ENCODE measurements around the gene SAMMSON. TPM values are rescaled to one million over a fixed set of nuclear protein-coding genes. Genes with fewer than 3 reads are reported as not detected.
A peak's percentile ranks its signal among the peaks of the same experiment; 100 is the strongest.

Gene SAMMSON
- polyA plus RNA-seq, 1 experiment = not detected

DNA sequence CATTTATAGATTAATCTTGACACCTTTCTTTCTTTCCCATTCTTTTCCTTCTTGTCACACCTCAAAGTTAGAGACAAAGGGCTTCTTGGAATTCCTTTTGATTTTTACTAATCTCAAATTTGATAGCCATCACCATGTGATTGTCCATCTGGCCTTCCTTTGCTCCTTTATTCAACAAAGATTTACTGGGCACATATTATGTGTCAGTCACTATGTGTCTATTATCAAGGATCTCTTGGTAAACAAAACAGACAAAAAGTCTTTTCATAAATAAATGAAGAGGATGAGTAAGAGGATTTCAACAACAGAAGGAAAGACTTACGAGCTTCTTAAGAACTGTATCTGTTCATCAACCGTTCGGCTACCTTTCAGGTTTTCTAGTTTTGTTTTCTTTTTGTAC, 56.5 kb downstream of the SAMMSON start:
- H3K36me3 ChIP-seq (ENCODE audit: control insufficient read depth, insufficient read depth, low read length) = no peaks in the 10 kb centered on the region
- no peak for DNase-seq (ENCODE audit: low read depth)
- no peaks in the 10 kb centered on the region; the same call in 1 of the 2 replicates for H3K27me3 ChIP-seq (ENCODE audit: control insufficient read depth, insufficient read depth, low read length)
- CTCF ChIA-PET = no interaction called here
- POLR2A ChIA-PET = no interaction called here
- TF ChIP-seq, protein P1, sequence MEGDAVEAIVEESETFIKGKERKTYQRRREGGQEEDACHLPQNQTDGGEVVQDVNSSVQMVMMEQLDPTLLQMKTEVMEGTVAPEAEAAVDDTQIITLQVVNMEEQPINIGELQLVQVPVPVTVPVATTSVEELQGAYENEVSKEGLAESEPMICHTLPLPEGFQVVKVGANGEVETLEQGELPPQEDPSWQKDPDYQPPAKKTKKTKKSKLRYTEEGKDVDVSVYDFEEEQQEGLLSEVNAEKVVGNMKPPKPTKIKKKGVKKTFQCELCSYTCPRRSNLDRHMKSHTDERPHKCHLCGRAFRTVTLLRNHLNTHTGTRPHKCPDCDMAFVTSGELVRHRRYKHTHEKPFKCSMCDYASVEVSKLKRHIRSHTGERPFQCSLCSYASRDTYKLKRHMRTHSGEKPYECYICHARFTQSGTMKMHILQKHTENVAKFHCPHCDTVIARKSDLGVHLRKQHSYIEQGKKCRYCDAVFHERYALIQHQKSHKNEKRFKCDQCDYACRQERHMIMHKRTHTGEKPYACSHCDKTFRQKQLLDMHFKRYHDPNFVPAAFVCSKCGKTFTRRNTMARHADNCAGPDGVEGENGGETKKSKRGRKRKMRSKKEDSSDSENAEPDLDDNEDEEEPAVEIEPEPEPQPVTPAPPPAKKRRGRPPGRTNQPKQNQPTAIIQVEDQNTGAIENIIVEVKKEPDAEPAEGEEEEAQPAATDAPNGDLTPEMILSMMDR (IDR thresholded peaks at IDR 0.05; ENCODE audit: insufficient read depth, low read depth, low read length) = no peak
- no peak overlapping the region for H3K4me3 ChIP-seq (ENCODE audit: low read depth, low read length)

DNA sequence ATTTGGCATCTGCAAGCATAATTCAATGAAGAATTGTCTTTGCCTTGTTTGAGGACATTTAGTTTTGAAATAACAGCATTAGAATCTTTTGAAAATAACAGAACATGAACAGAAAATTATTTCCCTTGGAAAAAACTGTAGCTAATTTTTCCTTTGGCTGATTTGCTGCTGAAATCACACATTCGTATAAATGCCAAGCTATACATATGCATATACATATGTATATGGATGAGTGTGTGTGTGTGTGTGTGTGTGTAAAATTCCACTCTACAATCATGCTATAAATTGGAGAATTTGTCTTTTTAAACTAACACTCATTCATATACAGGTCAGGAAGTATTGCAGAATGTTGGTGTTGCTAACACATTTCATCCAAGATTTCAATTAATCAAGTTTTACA, 57.9 kb downstream of the SAMMSON start:
- no peaks in the 10 kb centered on the region for H3K36me3 ChIP-seq (ENCODE audit: control insufficient read depth, insufficient read depth, low read length)
- DNase-seq (ENCODE audit: low read depth) = no peak
- POLR2A ChIA-PET = no interaction called here
- CTCF ChIA-PET = no interaction called here
- H3K27me3 ChIP-seq (ENCODE audit: control insufficient read depth, insufficient read depth, low read length) = no peaks in the 10 kb centered on the region; the same call in 1 of the 2 replicates
- no peak overlapping the region for H3K4me3 ChIP-seq (ENCODE audit: low read depth, low read length)
- TF ChIP-seq, protein P1 (IDR thresholded peaks at IDR 0.05; ENCODE audit: insufficient read depth, low read depth, low read length) = no peak

DNA sequence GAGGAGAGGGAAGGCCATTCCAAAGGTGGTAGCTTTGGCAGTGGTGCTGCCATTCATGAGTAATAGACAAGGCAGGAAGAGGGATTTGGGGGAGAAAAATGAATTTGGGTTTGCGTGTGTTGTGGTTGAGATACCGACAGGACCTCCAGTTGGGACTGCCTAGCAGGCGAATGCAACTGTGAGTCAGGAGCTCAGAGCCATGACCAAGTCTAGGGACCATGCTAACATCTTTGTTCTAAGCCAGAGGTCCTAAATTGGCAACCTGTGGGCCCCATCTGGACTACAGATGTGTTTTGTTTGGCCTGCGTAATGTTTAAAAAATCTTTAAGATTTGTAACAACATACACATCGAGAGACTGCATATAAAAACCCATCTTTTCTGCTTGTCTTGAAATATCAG, 61.6 kb downstream of the SAMMSON start:
- no peaks in the 10 kb centered on the region for H3K27me3 ChIP-seq (ENCODE audit: control insufficient read depth, insufficient read depth, low read length)
- DNase-seq (ENCODE audit: low read depth) = no peak
- TF ChIP-seq, protein P1 (IDR thresholded peaks at IDR 0.05; ENCODE audit: insufficient read depth, low read depth, low read length) = no peak
- no peak overlapping the region for H3K4me3 ChIP-seq (ENCODE audit: low read depth, low read length)
- ChIA-PET POLR2A (no interaction called here), CTCF (interaction anchor here (0.8 kb wide), 1 partner anchor 17 kb away, joined by 3 read pairs; no protein-coding TSS in a partner anchor)
- H3K36me3 ChIP-seq (ENCODE audit: control insufficient read depth, insufficient read depth, low read length) = no peaks in the 10 kb centered on the region

DNA sequence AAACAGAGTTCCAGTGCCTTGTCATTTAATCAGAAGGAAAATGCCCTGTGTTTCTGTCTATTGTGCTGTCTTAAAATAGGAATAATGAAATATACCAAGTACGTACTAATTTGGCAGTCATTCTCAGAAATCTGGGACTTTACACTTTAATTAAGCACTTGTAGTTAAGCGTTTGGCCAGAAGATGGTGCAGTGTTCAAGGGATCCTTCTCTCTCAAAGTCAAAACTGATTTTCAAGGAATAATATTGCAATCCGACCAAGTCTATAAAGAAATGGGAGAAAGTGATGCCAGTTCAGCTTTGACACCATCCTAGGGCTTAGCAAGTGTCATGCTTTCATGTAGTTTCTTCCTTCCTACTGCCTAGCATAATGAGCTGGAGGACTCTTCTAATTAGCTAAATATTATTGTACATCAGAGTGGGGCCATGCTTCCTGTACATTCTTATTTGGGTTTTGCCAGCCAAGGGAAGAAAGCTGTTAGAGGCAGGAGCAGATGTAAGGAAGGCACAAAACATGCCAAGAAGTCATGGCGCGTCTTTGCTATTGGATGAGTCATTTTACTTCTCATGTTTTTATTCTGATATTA, 64.8 kb downstream of the SAMMSON start:
- no peak for DNase-seq (ENCODE audit: low read depth)
- Histone ChIP-seq H3K36me3 (ENCODE audit: control insufficient read depth, insufficient read depth, low read length) (no peaks in the 10 kb centered on the region), H3K27me3 (ENCODE audit: control insufficient read depth, insufficient read depth, low read length) (no peaks in the 10 kb centered on the region), H3K4me3 (ENCODE audit: low read depth, low read length) (no peak overlapping the region)
- ChIA-PET POLR2A (no interaction called here), CTCF (interaction anchor here (0.6 to 2.1 kb wide), 7 partner anchors 8 to 1588 kb away, joined by 3 to 8 read pairs (median 5); no protein-coding TSS in a partner anchor)
- TF ChIP-seq, protein P1 (IDR thresholded peaks at IDR 0.05; ENCODE audit: insufficient read depth, low read depth, low read length) = peak; percentile 67

DNA sequence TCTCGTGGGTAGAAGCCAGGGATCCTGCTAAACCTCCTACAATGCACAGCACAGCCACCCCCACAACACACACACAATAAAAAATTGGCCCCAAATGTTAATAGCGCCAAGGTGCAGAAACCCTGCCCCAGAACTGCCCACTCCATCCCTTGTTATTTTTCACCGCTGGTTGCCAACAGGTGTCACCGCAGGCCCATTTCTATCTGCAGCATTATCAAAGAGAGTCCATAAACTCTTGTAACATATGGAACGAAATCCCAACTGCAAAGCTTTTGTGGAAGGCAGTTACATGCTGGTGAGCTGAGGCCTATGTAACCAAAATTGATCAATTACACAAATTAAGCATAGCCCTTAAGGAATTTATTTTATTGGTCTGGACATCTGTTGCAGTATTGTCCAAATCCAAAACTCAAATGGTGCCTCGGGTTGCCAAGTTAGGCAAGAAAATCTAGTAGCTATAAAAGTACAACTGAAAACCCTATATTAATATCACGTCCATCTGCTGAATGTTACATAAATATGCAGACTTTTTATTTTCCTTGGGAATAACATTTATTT, 66.2 kb downstream of the SAMMSON start:
- TF ChIP-seq, protein P1 (IDR thresholded peaks at IDR 0.05; ENCODE audit: insufficient read depth, low read depth, low read length) = no peak
- POLR2A ChIA-PET = no interaction called here
- CTCF ChIA-PET = no interaction called here
- DNase-seq (ENCODE audit: low read depth) = no peak
- no peak overlapping the region for H3K4me3 ChIP-seq (ENCODE audit: low read depth, low read length)
- no peaks in the 10 kb centered on the region for H3K27me3 ChIP-seq (ENCODE audit: control insufficient read depth, insufficient read depth, low read length)
- H3K36me3 ChIP-seq (ENCODE audit: control insufficient read depth, insufficient read depth, low read length) = no peaks in the 10 kb centered on the region
